Stimulated activated CD4-positive, alpha-beta T cell treated with anti-CD3 and anti-CD28 coated beads, Interleukin-1b, Interleukin-23, amount 100 ng/mL, for 24 hours (primary cell): Measurements from ENCODE around the gene RPLP2.

Source experiments
- DNase-seq, 4 experiments: peaks; one replicate each; pipeline ENCODE4 v3.0.0-alpha.2; 2020; ENCODE audit warnings: low read depth in 4 of 4, low spot score in 1 of 4

RPLP2 gene

GRCh38 chr11:802693-803466 lies 6.9 kb upstream of the RPLP2 start:
- no peak for DNase-seq

GRCh38 chr11:803467-803742 lies 6.4 kb upstream of the RPLP2 start:
- DNase-seq = no peak

GRCh38 chr11:803770-804598 lies 5.8 kb upstream of the RPLP2 start:
- DNase-seq = no peak

GRCh38 chr11:804599-804964 lies 5.2 kb upstream of the RPLP2 start:
- DNase-seq = no peak

GRCh38 chr11:808427-809286 lies 1.1 kb upstream of the RPLP2 start:
- no peak for DNase-seq

GRCh38 chr11:810040-810567 lies 337 bp downstream of the RPLP2 start:
- DNase-seq = no peak

- no peak for DNase-seq
Measured at GRCh38 chr11:811446-812245, 1.9 kb downstream of the RPLP2 start.

GRCh38 chr11:812390-812789 lies 2.6 kb downstream of the RPLP2 start:
- DNase-seq = no peak

GRCh38 chr11:813072-813455 lies 3.3 kb downstream of the RPLP2 start:
- no peak for DNase-seq

- no peak for DNase-seq
Measured at GRCh38 chr11:813456-814096, 3.8 kb downstream of the RPLP2 start.

- no peak for DNase-seq
Measured at GRCh38 chr11:815675-816432, 6.1 kb downstream of the RPLP2 start.

GRCh38 chr11:816433-816779 lies 6.6 kb downstream of the RPLP2 start:
- DNase-seq = no peak

- no peak for DNase-seq
Measured at GRCh38 chr11:818396-819128, 8.8 kb downstream of the RPLP2 start, which contains the start of gene PNPLA2. Gene PNPLA2, plus strand, starts transcription at chr11:818914. Its CDS starts 805 bp downstream, at chr11:819719.

GRCh38 chr11:819129-819931 lies 9.6 kb downstream of the RPLP2 start:
- peak; percentile 84 to 91 (median 87) for DNase-seq

GRCh38 chr11:819943-820649 lies 10.3 kb downstream of the RPLP2 start:
- DNase-seq = peak; percentile 78 to 94 (median 82)

- no peak for DNase-seq
Measured at GRCh38 chr11:820655-821511, 11.1 kb downstream of the RPLP2 start.
